H1 (cell line): ENCODE measurements around the gene SCPEP1. TPM values are rescaled to one million over a fixed set of nuclear protein-coding genes. Genes with fewer than 3 reads are reported as not detected.

Experiments used
- CTCF ChIA-PET: fragments of 300-600 bp; sonication (Branson Sonifier 250); formaldehyde crosslinking; loops from one replicate; lab custom pipeline; 2021; ENCODE audit not compliant: partially characterized antibody; lab: Charles Lee
- POLR2A ChIA-PET: fragments of 300-600 bp; sonication (Branson Sonifier 250); formaldehyde crosslinking; loops from one replicate; lab custom pipeline; 2021; ENCODE audit warnings: inconsistent platforms; ENCODE audit not compliant: partially characterized antibody; lab: Charles Lee
- DNase-seq, 2 experiments: peaks; one replicate each; pipeline versions ENCODE4 v3.0.0 to v3.0.0-alpha.2; 2010 to 2022; ENCODE audit warnings: low spot score in 2 of 2, low read depth in 1 of 2, mixed read lengths in 1 of 2
- FAIRE-seq: peaks from 2 replicates; lab custom pipeline; 2011; peaks lifted over from hg19 to GRCh38; lab: Jason Lieb, UNC
- H2AFZ ChIP-seq: 2 replicates; pipeline ENCODE4 v1.8.1; 2012; ENCODE audit warnings: low read length, inconsistent platforms
- H2AK5ac ChIP-seq: 2 replicates; pipeline ENCODE4 v1.6.1; 2013; ENCODE audit warnings: low read depth, low read length
- H2BK120ac ChIP-seq: replicated peaks from 2 replicates; pipeline ENCODE3; 2013; ENCODE audit warnings: low read depth, low read length, inconsistent platforms
- H2BK12ac ChIP-seq: 2 replicates; pipeline ENCODE4 v1.6.1; 2013; ENCODE audit warnings: low read depth, low read length
- H2BK15ac ChIP-seq: 2 replicates; pipeline ENCODE4 v1.6.1; 2013; ENCODE audit warnings: low read length
- H2BK20ac ChIP-seq: 2 replicates; pipeline ENCODE4 v1.6.1; 2013; ENCODE audit warnings: low read length
- H2BK5ac ChIP-seq: 2 replicates; pipeline ENCODE4 v1.6.1; 2013; ENCODE audit warnings: low read depth, low read length
- H3K14ac ChIP-seq: 2 replicates; pipeline ENCODE4 v1.6.1; 2013; ENCODE audit warnings: inconsistent platforms; ENCODE audit not compliant: insufficient read length
- H3K18ac ChIP-seq: 2 replicates; pipeline ENCODE4 v1.6.1; 2013; ENCODE audit warnings: low read length; ENCODE audit errors: extremely low read depth
- H3K23ac ChIP-seq: 2 replicates; pipeline ENCODE4 v1.6.1; 2013; ENCODE audit warnings: inconsistent platforms; ENCODE audit not compliant: insufficient read length
- H3K23me2 ChIP-seq: 2 replicates; pipeline ENCODE4 v1.6.1; 2013; ENCODE audit warnings: low read depth, low read length
- H3K27ac ChIP-seq: 2 replicates; pipeline ENCODE4 v1.6.1; 2011; ENCODE audit warnings: low read depth, low read length, inconsistent platforms
- H3K27me3 ChIP-seq, 4 experiments: replicated peaks in 1 of 4; 1 replicate in 1 of 4; 2 replicates in 3 of 4; pipeline versions ENCODE4 v1.6.1 to v1.8.1; 2011 to 2013; ENCODE audit warnings: low read length in 3 of 4, mild to moderate bottlenecking in 3 of 4, inconsistent platforms in 2 of 4, mixed read lengths in 2 of 4, moderate library complexity in 1 of 4; ENCODE audit not compliant: control insufficient read depth in 3 of 4, insufficient read depth in 3 of 4; ENCODE audit errors: extremely low read depth in 1 of 4
- H3K36me3 ChIP-seq, 4 experiments: 2 replicates each; pipeline versions ENCODE4 v1.6.1 to v1.8.1; 2011 to 2013; ENCODE audit warnings: mild to moderate bottlenecking in 4 of 4, low read length in 3 of 4, moderate library complexity in 2 of 4, control low read depth in 1 of 4, inconsistent platforms in 1 of 4; ENCODE audit not compliant: insufficient read depth in 4 of 4, control insufficient read depth in 2 of 4
- H3K4ac ChIP-seq: replicated peaks from 2 replicates; pipeline ENCODE3; 2013; ENCODE audit warnings: low read length, low read depth, mixed read lengths, inconsistent platforms; ENCODE audit not compliant: insufficient read length
- H3K4me1 ChIP-seq, 4 experiments: replicated peaks in 1 of 4; 1 replicate in 1 of 4; 2 replicates in 3 of 4; pipeline versions ENCODE4 v1.6.1 to v1.8.1; 2011 to 2013; ENCODE audit warnings: low read length in 3 of 4, inconsistent platforms in 2 of 4, mixed read lengths in 1 of 4; ENCODE audit not compliant: insufficient read depth in 4 of 4, control insufficient read depth in 3 of 4
- H3K4me2 ChIP-seq, 2 experiments: 2 replicates each; pipeline versions ENCODE4 v1.6.1 to v1.8.1; 2011 to 2013; ENCODE audit warnings: low read depth in 2 of 2, low read length in 2 of 2, control low read depth in 1 of 2, inconsistent platforms in 1 of 2, mild to moderate bottlenecking in 1 of 2; ENCODE audit not compliant: insufficient read depth in 1 of 2
- H3K4me3 ChIP-seq, 4 experiments: fragments of 200-600, 300-600 bp in 1 of 4; sonication (generic), shearing (Covaris generic), sonication (Bioruptor Twin) in 1 of 4; 2 replicates each; pipeline versions ENCODE4 v1.5.1 to v1.8.1; 2011 to 2016; ENCODE audit warnings: low read length in 4 of 4, low read depth in 3 of 4, control low read depth in 2 of 4, inconsistent platforms in 2 of 4, mild to moderate bottlenecking in 2 of 4, mixed read lengths in 1 of 4, moderate library complexity in 1 of 4; ENCODE audit not compliant: insufficient read depth in 2 of 4; ENCODE audit errors: extremely low read depth in 1 of 4
- H3K56ac ChIP-seq: replicated peaks from 2 replicates; pipeline ENCODE3; 2013; ENCODE audit warnings: low read depth, mild to moderate bottlenecking, mixed read lengths, low read length, inconsistent platforms; ENCODE audit not compliant: insufficient read length
- H3K79me1 ChIP-seq: 2 replicates; pipeline ENCODE4 v1.6.1; 2013; ENCODE audit warnings: low read depth, low read length, control low read depth
- H3K79me2 ChIP-seq, 2 experiments: 2 replicates each; pipeline versions ENCODE4 v1.6.1 to v1.8.1; 2012 to 2013; ENCODE audit warnings: low read length in 2 of 2, mild to moderate bottlenecking in 2 of 2, inconsistent platforms in 1 of 2; ENCODE audit not compliant: insufficient read depth in 2 of 2, control insufficient read depth in 1 of 2
- H3K9ac ChIP-seq, 4 experiments: replicated peaks in 1 of 4; 1 replicate in 1 of 4; 2 replicates in 3 of 4; pipeline versions ENCODE4 v1.6.1 to v1.8.1; 2011 to 2013; ENCODE audit warnings: low read depth in 3 of 4, low read length in 3 of 4, control low read depth in 2 of 4, mild to moderate bottlenecking in 2 of 4, moderate library complexity in 2 of 4, inconsistent platforms in 1 of 4; ENCODE audit errors: extremely low read depth in 1 of 4
- H3K9me3 ChIP-seq, 2 experiments: 2 replicates each; pipeline versions ENCODE4 v1.6.1 to v1.8.1; 2012 to 2013; ENCODE audit warnings: mild to moderate bottlenecking in 2 of 2, moderate library complexity in 2 of 2, control low read depth in 1 of 2, inconsistent platforms in 1 of 2, low read depth in 1 of 2, low read length in 1 of 2, mixed read lengths in 1 of 2; ENCODE audit not compliant: insufficient read depth in 2 of 2
- H4K20me1 ChIP-seq, 2 experiments: replicated peaks in 1 of 2; 2 replicates each; pipeline versions ENCODE3 to v1.8.1; 2011 to 2013; ENCODE audit warnings: inconsistent platforms in 2 of 2, low read length in 2 of 2, mild to moderate bottlenecking in 1 of 2; ENCODE audit not compliant: insufficient read depth in 2 of 2, control insufficient read depth in 1 of 2
- H4K5ac ChIP-seq: 2 replicates; pipeline ENCODE4 v1.6.1; 2013; ENCODE audit warnings: low read length, low read depth, mixed read lengths, inconsistent platforms; ENCODE audit not compliant: insufficient read length
- H4K8ac ChIP-seq: 2 replicates; pipeline ENCODE4 v1.8.0; 2013; ENCODE audit warnings: mild to moderate bottlenecking, moderate library complexity, low read length, inconsistent platforms; ENCODE audit not compliant: insufficient read depth; ENCODE audit errors: extremely low read depth
- H4K91ac ChIP-seq: replicated peaks from 2 replicates; pipeline ENCODE3; 2013; ENCODE audit warnings: low read length, mixed read lengths, inconsistent platforms; ENCODE audit not compliant: insufficient read length
- TAF7 ChIP-seq: optimal IDR thresholded peaks from 2 replicates; pipeline ENCODE3; 2011; ENCODE audit warnings: low read depth, mild to moderate bottlenecking, inconsistent platforms, low read length, moderate library complexity, borderline replicate concordance
- TEAD4 ChIP-seq: IDR thresholded peaks from 2 replicates; pipeline ENCODE4 v1.6.1; 2012; ENCODE audit warnings: low read depth, low read length, inconsistent platforms, mixed read lengths
- WGBS, 2 experiments: shearing (Covaris generic) in 1 of 2; methylation state at CpG; one replicate each; pipeline versions ENCODE4 v1.1.6 to v1.1.7; 2013 to 2015; ENCODE audit warnings: low lambda C conversion rate in 2 of 2, mixed read lengths in 2 of 2, inconsistent platforms in 1 of 2, low coverage in 1 of 2, missing lambda C conversion rate in 1 of 2; ENCODE audit not compliant: insufficient replicate concordance in 2 of 2, insufficient coverage in 1 of 2, insufficient read length in 1 of 2; ENCODE audit errors: extremely low coverage in 1 of 2, missing lambda C conversion rate in 1 of 2; 5-methylcytosine and 5-hydroxymethylcytosine counted together
- polyA plus RNA-seq, 7 experiments: library from polyadenylated mRNA; depleted of rRNA in 3 of 7; stranded (reverse) in 5 of 7; unstranded in 2 of 7; fragments of >200 nt in 5 of 7; fragments of 200-250 nt in 2 of 7; gene quantifications; 1 replicate in 5 of 7; 2 replicates in 1 of 7; 4 replicates in 1 of 7; pipeline versions ENCODE4 v1.2.1 to v1.2.3, GENCODE V29; 2011 to 2013; ENCODE audit warnings: missing spikeins in 2 of 7, mixed read lengths in 2 of 7
- total RNA-seq: library from RNA; stranded (reverse); fragmentation: NEBNext Ultra II Directional; extraction: Animal tissue kit (Norgen Biotek cat#: 25700); gene quantifications from 2 replicates; pipeline ENCODE4 v1.2.1, GENCODE V29; 2021

The SCPEP1 gene
- total and polyA plus RNA-seq, 2 of the 8 experiments (the other 6 are each of a cell fraction or from before 2014, with no cell fraction given), result 30.7 to 52.6 TPM

DNA sequence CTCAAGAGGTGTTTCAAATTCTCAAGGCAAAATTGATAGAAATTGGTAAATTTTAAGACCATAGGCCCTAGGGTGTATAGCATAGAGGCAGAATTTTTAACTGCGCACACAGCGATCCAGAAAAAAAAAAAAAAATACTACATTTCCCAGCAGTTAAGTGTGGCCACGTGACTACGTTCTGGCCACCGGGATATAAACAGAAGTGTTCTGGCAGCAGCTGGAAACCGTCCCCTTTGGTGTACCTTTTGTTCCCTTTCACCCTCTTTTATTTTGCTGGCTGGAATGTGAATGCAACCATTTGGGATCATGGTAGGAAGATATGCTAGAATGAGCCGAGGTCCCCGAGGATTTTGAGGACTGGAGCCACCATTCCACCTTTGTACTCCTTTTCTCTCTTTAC lies 54.4 kb downstream of the SCPEP1 start:
- Histone ChIP-seq H4K91ac (no peak overlapping the region), H3K79me2 (no peaks in the 10 kb centered on the region), H3K23me2 (no peaks in the 10 kb centered on the region), H2BK15ac (no peak overlapping the region), H3K79me1 (no peaks in the 10 kb centered on the region), H3K4me1 (peaks cover 0 to 5% (median 2%) of the 10 kb centered on the region in 4 experiments; a peak in 3 of 7 replicates), H3K14ac (no peak overlapping the region), H2AFZ (peak overlapping the region; percentile 56), H3K18ac (no peak overlapping the region), H2BK20ac (no peak overlapping the region), H3K4me3 (no peak overlapping the region), H4K8ac (no peak overlapping the region), H3K4ac (no peak overlapping the region), H3K23ac (no peak overlapping the region), H3K36me3 (no peaks in the 10 kb centered on the region), H3K4me2 (no peak overlapping the region; a peak in 1 of 4 replicates), H2BK5ac (no peak overlapping the region), H3K27me3 (no peaks in the 10 kb centered on the region), H2AK5ac (no peak overlapping the region), H3K9ac (no peak overlapping the region), H2BK12ac (0 out of 2 replicates have a peak overlapping the region, but pooled peaks have one; percentile 17), H3K56ac (no peak overlapping the region), H3K9me3 (peaks cover 11 to 12% of the 10 kb centered on the region in 2 experiments), H2BK120ac (no peak overlapping the region), H4K5ac (no peak overlapping the region), H3K27ac (no peak overlapping the region), H4K20me1 (no peaks in the 10 kb centered on the region)
- ChIA-PET CTCF (interaction anchor here (0.6 to 6.5 kb wide), 6 partner anchors 12 to 846 kb away, joined by 4 to 42 read pairs (median 5); no protein-coding TSS in a partner anchor), POLR2A (interaction anchor here (0.6 to 1.5 kb wide), 4 partner anchors 9 to 1538 kb away, joined by 3 to 4 read pairs (median 4); no protein-coding TSS in a partner anchor)
- FAIRE-seq (no peak), DNase-seq (no peak)
- TF ChIP-seq TAF7, result no peak
- peak; percentile 28; the same call in 1 of the 2 replicates for TF ChIP-seq TEAD4
- 87% methylated on average over 8 of the region's 8 CpGs; no CpG with 5 or more reads in 1 of the 2 experiments for WGBS, 2 experiments
